22Rv1 (cell line): Measurements from ENCODE around the gene OOSP4B.

Experiments
- ZFX ChIP-seq: fragments of 450-650 bp; IDR thresholded peaks from 2 replicates; pipeline ENCODE4 v1.6.1; 2017; ENCODE audit warnings: antibody characterized with exemption, borderline replicate concordance
- TF ChIP-seq, protein P1 (sequence below): fragments of 450-650 bp; IDR thresholded peaks from 2 replicates; pipeline ENCODE4 v1.5.1; 2017; ENCODE audit warnings: mild to moderate bottlenecking

DNA sequence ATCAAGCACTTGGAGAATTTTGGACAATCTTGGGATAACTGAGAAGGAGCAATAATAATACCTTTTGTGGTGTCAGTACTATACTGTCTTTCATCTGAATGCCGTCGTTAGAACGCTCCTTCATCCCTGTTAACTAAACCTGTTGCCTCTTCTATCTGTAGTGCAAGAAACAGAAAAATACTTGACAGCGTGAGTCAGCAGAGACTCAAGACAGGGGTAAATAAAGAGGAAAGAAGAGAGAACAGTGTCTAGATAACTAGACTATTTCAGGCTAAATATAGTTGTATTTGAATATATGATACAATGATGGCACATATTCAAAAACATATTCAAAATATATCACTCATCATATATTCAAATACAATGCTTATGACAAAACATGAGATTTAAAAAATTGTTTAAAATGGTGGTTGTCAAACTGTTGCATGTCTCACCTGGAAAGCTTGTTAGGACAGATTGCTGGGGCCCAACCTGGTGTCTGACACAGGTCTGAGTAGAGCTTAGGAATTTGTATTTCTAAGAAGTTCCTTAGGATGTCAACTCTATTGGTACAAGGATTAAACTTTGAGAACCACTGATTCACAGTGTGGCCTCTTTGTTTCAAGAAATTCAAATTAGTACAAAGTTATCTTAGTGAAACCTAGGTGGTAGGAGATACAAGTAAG, 35.7 kb upstream of the OOSP4B start:
- TF ChIP-seq, protein P1, sequence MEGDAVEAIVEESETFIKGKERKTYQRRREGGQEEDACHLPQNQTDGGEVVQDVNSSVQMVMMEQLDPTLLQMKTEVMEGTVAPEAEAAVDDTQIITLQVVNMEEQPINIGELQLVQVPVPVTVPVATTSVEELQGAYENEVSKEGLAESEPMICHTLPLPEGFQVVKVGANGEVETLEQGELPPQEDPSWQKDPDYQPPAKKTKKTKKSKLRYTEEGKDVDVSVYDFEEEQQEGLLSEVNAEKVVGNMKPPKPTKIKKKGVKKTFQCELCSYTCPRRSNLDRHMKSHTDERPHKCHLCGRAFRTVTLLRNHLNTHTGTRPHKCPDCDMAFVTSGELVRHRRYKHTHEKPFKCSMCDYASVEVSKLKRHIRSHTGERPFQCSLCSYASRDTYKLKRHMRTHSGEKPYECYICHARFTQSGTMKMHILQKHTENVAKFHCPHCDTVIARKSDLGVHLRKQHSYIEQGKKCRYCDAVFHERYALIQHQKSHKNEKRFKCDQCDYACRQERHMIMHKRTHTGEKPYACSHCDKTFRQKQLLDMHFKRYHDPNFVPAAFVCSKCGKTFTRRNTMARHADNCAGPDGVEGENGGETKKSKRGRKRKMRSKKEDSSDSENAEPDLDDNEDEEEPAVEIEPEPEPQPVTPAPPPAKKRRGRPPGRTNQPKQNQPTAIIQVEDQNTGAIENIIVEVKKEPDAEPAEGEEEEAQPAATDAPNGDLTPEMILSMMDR, result no peak
- TF ChIP-seq ZFX, result no peak
